Suprapubic skin (tissue), 4 donors: ENCODE measurements around the gene RALGPS1. TPM values are rescaled to one million over a fixed set of nuclear protein-coding genes. Genes with fewer than 3 reads are reported as not detected.

ENCODE experiments used
- DNase-seq, 2 donors: peaks; one replicate each; pipeline ENCODE4 v3.0.0-alpha.2; 2019; ENCODE audit warnings: low spot score in 2 of 2
- H3K27ac ChIP-seq: fragments of 200-600 bp; sonication (generic); one replicate; pipeline ENCODE4 v1.5.1; 2019
- H3K27me3 ChIP-seq: fragments of 200-600 bp; sonication (generic); one replicate; pipeline ENCODE4 v1.5.1; 2019
- H3K36me3 ChIP-seq: fragments of 200-600 bp; sonication (generic); one replicate; pipeline ENCODE4 v1.5.1; 2019
- H3K4me1 ChIP-seq: fragments of 200-600 bp; sonication (generic); one replicate; pipeline ENCODE4 v1.5.1; 2019
- H3K4me3 ChIP-seq: fragments of 200-600 bp; sonication (generic); one replicate; pipeline ENCODE4 v1.5.1; 2019; ENCODE audit warnings: mild to moderate bottlenecking
- H3K9me3 ChIP-seq: fragments of 200-600 bp; sonication (generic); one replicate; pipeline ENCODE4 v1.5.1; 2019
- EP300 ChIP-seq: sonication (generic); formaldehyde crosslinking; IDR thresholded peaks from one replicate; pipeline ENCODE4 v1.6.1; 2017; ENCODE audit warnings: antibody characterized with exemption
- POLR2A ChIP-seq, 2 donors: fragments of 450-650 bp; IDR thresholded peaks; one replicate each; pipeline ENCODE4 v1.6.1; 2017; ENCODE audit warnings: antibody characterized with exemption in 2 of 2, mild to moderate bottlenecking in 2 of 2, moderate library complexity in 2 of 2
- POLR2AphosphoS5 ChIP-seq, 3 donors: sonication (generic); formaldehyde crosslinking; IDR thresholded peaks; one replicate each; pipeline ENCODE4 v1.6.1; 2017; ENCODE audit warnings: antibody characterized with exemption in 3 of 3
- WGBS: methylation state at CpG from one replicate; pipeline ENCODE4 v1.1.5; 2018; 5-methylcytosine and 5-hydroxymethylcytosine counted together
- total RNA-seq, 4 donors: library from RNA; depleted of rRNA; stranded (reverse); fragments of >200 nt; gene quantifications; one replicate each; pipeline ENCODE4 v1.1.0, GENCODE V29; 2016
- TF ChIP-seq, protein P1 (sequence below), 2 donors: fragments of 200-600 bp in 1 of 2; fragments of 450-650 bp in 1 of 2; sonication (generic) in 1 of 2; IDR thresholded peaks; one replicate each; pipeline ENCODE4 v1.5.1; 2016 to 2019; ENCODE audit warnings: antibody characterized with exemption in 2 of 2, mild to moderate bottlenecking in 1 of 2, moderate library complexity in 1 of 2

RALGPS1 gene
- total RNA-seq, 4 donors from 2014 or later: 14.8 to 86.7 (median 21.4) TPM

GRCh38 chr9:127185181-127185580 lies 270.6 kb downstream of the RALGPS1 start:
- 86% methylated on average over 4 of the region's 5 CpGs for WGBS
- H3K9me3 ChIP-seq: no peaks in the 10 kb centered on the region
- no peak overlapping the region for H3K4me3 ChIP-seq
- peaks cover 47% of the 10 kb centered on the region for H3K4me1 ChIP-seq
- TF ChIP-seq, protein P1, sequence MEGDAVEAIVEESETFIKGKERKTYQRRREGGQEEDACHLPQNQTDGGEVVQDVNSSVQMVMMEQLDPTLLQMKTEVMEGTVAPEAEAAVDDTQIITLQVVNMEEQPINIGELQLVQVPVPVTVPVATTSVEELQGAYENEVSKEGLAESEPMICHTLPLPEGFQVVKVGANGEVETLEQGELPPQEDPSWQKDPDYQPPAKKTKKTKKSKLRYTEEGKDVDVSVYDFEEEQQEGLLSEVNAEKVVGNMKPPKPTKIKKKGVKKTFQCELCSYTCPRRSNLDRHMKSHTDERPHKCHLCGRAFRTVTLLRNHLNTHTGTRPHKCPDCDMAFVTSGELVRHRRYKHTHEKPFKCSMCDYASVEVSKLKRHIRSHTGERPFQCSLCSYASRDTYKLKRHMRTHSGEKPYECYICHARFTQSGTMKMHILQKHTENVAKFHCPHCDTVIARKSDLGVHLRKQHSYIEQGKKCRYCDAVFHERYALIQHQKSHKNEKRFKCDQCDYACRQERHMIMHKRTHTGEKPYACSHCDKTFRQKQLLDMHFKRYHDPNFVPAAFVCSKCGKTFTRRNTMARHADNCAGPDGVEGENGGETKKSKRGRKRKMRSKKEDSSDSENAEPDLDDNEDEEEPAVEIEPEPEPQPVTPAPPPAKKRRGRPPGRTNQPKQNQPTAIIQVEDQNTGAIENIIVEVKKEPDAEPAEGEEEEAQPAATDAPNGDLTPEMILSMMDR (IDR thresholded peaks at IDR 0.05): no peak
- no peak for TF ChIP-seq POLR2A (IDR thresholded peaks at IDR 0.05)
- TF ChIP-seq POLR2AphosphoS5 (IDR thresholded peaks at IDR 0.05): no peak
- TF ChIP-seq EP300: no peak
- no peaks in the 10 kb centered on the region for H3K27me3 ChIP-seq
- DNase-seq: no peak
- H3K27ac ChIP-seq: peak overlapping the region; percentile 92
- no peaks in the 10 kb centered on the region for H3K36me3 ChIP-seq

GRCh38 chr9:127185931-127186781 lies 271.6 kb downstream of the RALGPS1 start:
- Histone ChIP-seq H3K9me3 (no peaks in the 10 kb centered on the region), H3K27me3 (no peaks in the 10 kb centered on the region), H3K36me3 (no peaks in the 10 kb centered on the region), H3K27ac (peak overlapping the region; percentile 92), H3K4me3 (no peak overlapping the region), H3K4me1 (peaks cover 47% of the 10 kb centered on the region)
- DNase-seq: peak; percentile 94 to 95
- TF ChIP-seq EP300 (peak; percentile 17), POLR2AphosphoS5 (IDR thresholded peaks at IDR 0.05) (peak; percentile 59 to 88 (median 66)), POLR2A (IDR thresholded peaks at IDR 0.05) (no peak)
- TF ChIP-seq, protein P1 (IDR thresholded peaks at IDR 0.05): no peak
- 49% methylated on average over 8 of the region's 11 CpGs for WGBS

GRCh38 chr9:127186806-127187205 lies 272.2 kb downstream of the RALGPS1 start:
- peaks cover 47% of the 10 kb centered on the region for H3K4me1 ChIP-seq
- TF ChIP-seq POLR2AphosphoS5 (IDR thresholded peaks at IDR 0.05): no peak
- no peak for TF ChIP-seq EP300
- TF ChIP-seq, protein P1 (IDR thresholded peaks at IDR 0.05): no peak
- TF ChIP-seq POLR2A (IDR thresholded peaks at IDR 0.05): no peak
- no peak for DNase-seq

GRCh38 chr9:127187231-127187956 lies 272.8 kb downstream of the RALGPS1 start:
- no peaks in the 10 kb centered on the region for H3K9me3 ChIP-seq
- H3K4me3 ChIP-seq: no peak overlapping the region
- peak overlapping the region; percentile 92 for H3K27ac ChIP-seq
- peak; percentile 87 to 91 for DNase-seq
- H3K4me1 ChIP-seq: peaks cover 47% of the 10 kb centered on the region
- no peaks in the 10 kb centered on the region for H3K27me3 ChIP-seq
- no peak for TF ChIP-seq POLR2A (IDR thresholded peaks at IDR 0.05)
- TF ChIP-seq, protein P1 (IDR thresholded peaks at IDR 0.05): no peak
- peak in 2 of 3 donors; percentile 79 to 93 for TF ChIP-seq POLR2AphosphoS5 (IDR thresholded peaks at IDR 0.05)
- TF ChIP-seq EP300: peak; percentile 17
- no peaks in the 10 kb centered on the region for H3K36me3 ChIP-seq
- WGBS: 42% methylated on average over 14 of the region's 14 CpGs

More at GRCh38 chr9:127186806-127187205, 272.2 kb downstream of the RALGPS1 start:
- Histone ChIP-seq H3K9me3 (no peaks in the 10 kb centered on the region), H3K27ac (peak overlapping the region; percentile 92), H3K27me3 (no peaks in the 10 kb centered on the region), H3K4me3 (no peak overlapping the region), H3K36me3 (no peaks in the 10 kb centered on the region)
- 77% methylated on average over 7 of the region's 7 CpGs for WGBS

- no peaks in the 10 kb centered on the region for H3K9me3 ChIP-seq
- no peak for DNase-seq
- no peaks in the 10 kb centered on the region for H3K36me3 ChIP-seq
- no peak overlapping the region for H3K4me3 ChIP-seq
- TF ChIP-seq, protein P1 (IDR thresholded peaks at IDR 0.05): no peak
- TF ChIP-seq POLR2A (IDR thresholded peaks at IDR 0.05) (no peak), POLR2AphosphoS5 (IDR thresholded peaks at IDR 0.05) (no peak), EP300 (no peak)
- no peaks in the 10 kb centered on the region for H3K27me3 ChIP-seq
- peak overlapping the region; percentile 92 for H3K27ac ChIP-seq
- peaks cover 44% of the 10 kb centered on the region for H3K4me1 ChIP-seq
- 86% methylated on average over 3 of the region's 4 CpGs for WGBS
Measured at GRCh38 chr9:127188396-127188795, 273.8 kb downstream of the RALGPS1 start.
